ENCODE data around the gene TMED4. TPM values are rescaled to one million over a fixed set of nuclear protein-coding genes. Genes with fewer than 3 reads are reported as not detected.
"Not testable (repeated sequence)": the region's sequence is repeated elsewhere in the genome, so short reads cannot be mapped to it uniquely, and the experiment has no call there.

TMED4 gene
- total RNA-seq, 1 experiment from 2014 or later, result 67.3 TPM

GRCh38 chr7:44563171-44563679 lies 18.8 kb downstream of the TMED4 start:
- DNase-seq (ENCODE audit: low read depth, low spot score) (no peak), ATAC-seq (peak; percentile 30)
- Histone ChIP-seq H3K4me2 (ENCODE audit: low read length) (peak overlapping the region; percentile 66), H4K20me1 (ENCODE audit: insufficient read depth) (peaks cover 7% of the 10 kb centered on the region; the same call in 1 of the 2 replicates), H3K36me3 (ENCODE audit: control insufficient read depth in 1 of 2, insufficient read depth in 2 of 2, low read length in 2 of 2) (peaks cover 28 to 32% of the 10 kb centered on the region in 2 experiments; a peak in 3 of 4 replicates), H3K9me3 (ENCODE audit: control insufficient read depth in 1 of 2, insufficient read depth in 1 of 2, low read depth in 1 of 2, low read length in 2 of 2) (no peaks in the 10 kb centered on the region), H3K4me3 (replicated peaks in 1 of 2; ENCODE audit: low read depth in 1 of 2, low read length in 2 of 2) (no peak overlapping the region), H2AFZ (ENCODE audit: low read depth, low read length, poor library complexity, severe bottlenecking) (no peak overlapping the region), H3K27ac (ENCODE audit: low read depth, low read length) (peak overlapping the region; percentile 18), H3K79me2 (ENCODE audit: insufficient read depth, low read length) (peaks cover 14% of the 10 kb centered on the region), H3K27me3 (ENCODE audit: insufficient read depth, low read length) (no peaks in the 10 kb centered on the region), H3K9me2 (ENCODE audit: insufficient read depth) (no peaks in the 10 kb centered on the region), H3K4me1 (ENCODE audit: control insufficient read depth in 1 of 2, insufficient read depth in 2 of 2, low read length in 2 of 2) (peaks cover 11 to 26% of the 10 kb centered on the region in 2 experiments), H3K9ac (ENCODE audit: low read length) (peak overlapping the region; percentile 1; the same call in 1 of the 2 replicates)
- TF ChIP-seq POLR2A (IDR thresholded peaks at IDR 0.05; ENCODE audit: borderline replicate concordance, extremely low read depth, insufficient read depth, insufficient read length) (no peak), ATF3 (IDR thresholded peaks at IDR 0.05) (no peak), FOSL1 (IDR thresholded peaks at IDR 0.05; ENCODE audit: low read depth) (no peak), SRF (IDR thresholded peaks at IDR 0.05; ENCODE audit: low read depth) (no peak), CEBPB (IDR thresholded peaks at IDR 0.05; ENCODE audit: low read depth) (no peak), MAX (IDR thresholded peaks at IDR 0.05) (no peak), RAD21 (IDR thresholded peaks at IDR 0.05; ENCODE audit: low read depth) (no peak)
- intact Hi-C loops (cut with micrococcal nuclease), result no loop called here
- RAD21 ChIA-PET (ENCODE audit: low non-redundant PET in 1 of 2, low total read pairs in 2 of 2, uncharacterized antibody in 2 of 2, unreplicated experiment in 2 of 2), result no interaction called here
- POLR2A ChIA-PET, result no interaction called here
- CTCF ChIA-PET, result no interaction called here
- BruUV-seq (replicated peaks), result TSS peak; percentile 9

- peaks cover 10% of the 10 kb centered on the region for H3K79me2 ChIP-seq (ENCODE audit: insufficient read depth, low read length)
- CTCF ChIA-PET, result interaction anchor here (1.7 kb wide), 1 partner anchor 28 kb away, joined by 3 read pairs; no protein-coding TSS in a partner anchor
- H2AFZ ChIP-seq (ENCODE audit: low read depth, low read length, poor library complexity, severe bottlenecking), result not testable (repeated sequence)
These were observed 19.4 kb downstream of the TMED4 start for GRCh38 chr7:44562622-44562962.

More at GRCh38 chr7:44562622-44562962, 19.4 kb downstream of the TMED4 start:
- BruUV-seq (replicated peaks); H3K9me3 ChIP-seq (ENCODE audit: control insufficient read depth in 1 of 2, insufficient read depth in 1 of 2, low read depth in 1 of 2, low read length in 2 of 2); intact Hi-C loops (cut with micrococcal nuclease); DNase-seq (ENCODE audit: low read depth, low spot score); H3K27me3 ChIP-seq (ENCODE audit: insufficient read depth, low read length); H4K20me1 ChIP-seq (ENCODE audit: insufficient read depth); H3K9me2 ChIP-seq (ENCODE audit: insufficient read depth); RAD21 ChIA-PET (ENCODE audit: low non-redundant PET in 1 of 2, low total read pairs in 2 of 2, uncharacterized antibody in 2 of 2, unreplicated experiment in 2 of 2): not testable (repeated sequence)
- POLR2A ChIA-PET, result interaction anchor here (0.6 kb wide), 1 partner anchor 243 kb away, joined by 3 read pairs; no protein-coding TSS in a partner anchor
- Histone ChIP-seq H3K27ac (ENCODE audit: low read depth, low read length) (peak overlapping the region; percentile 11; the same call in 1 of the 2 replicates), H3K9ac (ENCODE audit: low read length) (0 out of 2 replicates have a peak overlapping the region, but pooled peaks have one; percentile 28), H3K36me3 (ENCODE audit: control insufficient read depth in 1 of 2, insufficient read depth in 2 of 2, low read length in 2 of 2) (peaks cover 22 to 27% of the 10 kb centered on the region in 2 experiments; a peak in 3 of 4 replicates), H3K4me1 (ENCODE audit: control insufficient read depth in 1 of 2, insufficient read depth in 2 of 2, low read length in 2 of 2) (peaks cover 11 to 26% of the 10 kb centered on the region in 2 experiments), H3K4me2 (ENCODE audit: low read length) (peak overlapping the region; percentile 66), H3K4me3 (replicated peaks in 1 of 2; ENCODE audit: low read depth in 1 of 2, low read length in 2 of 2) (peak overlapping the region in 1 of 2 experiments; percentile 36; a peak in 2 of 4 replicates)
- peak; percentile 1; the same call in 1 of the 2 replicates for ATAC-seq
